ENCODE data around the gene IQCC. TPM values are rescaled to one million over a fixed set of nuclear protein-coding genes. Genes with fewer than 3 reads are reported as not detected.

Gene IQCC
- total RNA-seq, 2 experiments from 2014 or later: 4.4 to 5.0 TPM

DNA sequence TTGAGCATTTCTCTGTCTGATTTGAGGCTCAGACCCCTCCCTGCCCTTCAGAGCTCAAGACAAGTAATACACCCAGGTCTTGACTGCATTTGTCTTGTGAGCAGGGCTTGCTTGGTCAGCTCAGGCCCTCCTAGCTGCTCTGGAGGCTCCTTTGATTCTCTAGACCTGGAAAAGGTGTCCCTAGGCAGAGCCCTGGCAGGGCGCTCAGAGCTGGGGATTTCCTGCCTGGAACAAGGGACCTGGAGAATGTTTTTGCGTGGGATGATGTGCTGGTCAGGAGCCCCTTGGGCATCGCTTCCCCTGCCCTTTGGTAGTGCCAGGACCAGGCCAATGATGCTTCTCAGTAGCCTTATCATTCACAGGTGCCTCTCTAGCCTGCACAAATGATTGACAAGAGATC, 9.9 kb upstream of the IQCC start:
- intact Hi-C loops (cut with DNase I, micrococcal nuclease): no loop called here
- CTCF ChIA-PET: interaction anchor here (0.9 kb wide), 1 partner anchor 14 kb away, joined by 4 read pairs; no protein-coding TSS in a partner anchor
- no peak overlapping the region for H3K27ac Mint-ChIP-seq
- POLR2A ChIA-PET: interaction anchor here (0.5 to 0.7 kb wide), 2 partner anchors 58 to 168 kb away, joined by 3 to 5 read pairs; no protein-coding TSS in a partner anchor
- peaks cover 64% of the 10 kb centered on the region for H3K4me1 Mint-ChIP-seq
- H3K4me3 Mint-ChIP-seq: no peak overlapping the region
- ATAC-seq: no peak
- peaks cover 59% of the 10 kb centered on the region for H3K36me3 Mint-ChIP-seq (ENCODE audit: low read depth)
- DNase-seq: no peak
- H3K27me3 Mint-ChIP-seq: no peaks in the 10 kb centered on the region
- H3K9me3 Mint-ChIP-seq (ENCODE audit: low read depth): no peaks in the 10 kb centered on the region

GRCh38 chr1:32195972-32196823, 9.3 kb upstream of the IQCC start:
- Mint-ChIP-seq H3K27ac (peak overlapping the region; percentile 27), H3K4me1 (peaks cover 64% of the 10 kb centered on the region), H3K36me3 (ENCODE audit: low read depth) (peaks cover 55% of the 10 kb centered on the region), H3K4me3 (no peak overlapping the region), H3K27me3 (no peaks in the 10 kb centered on the region), H3K9me3 (ENCODE audit: low read depth) (no peaks in the 10 kb centered on the region)
- POLR2A ChIA-PET: interaction anchor here (0.7 to 1.2 kb wide), 2 partner anchors 35 to 57 kb away, joined by 3 read pairs; no protein-coding TSS in a partner anchor
- intact Hi-C loops (cut with DNase I, micrococcal nuclease): no loop called here
- CTCF ChIA-PET: interaction anchor here (1.9 kb wide), 1 partner anchor 19 kb away, joined by 6 read pairs; no protein-coding TSS in a partner anchor
- no peak for DNase-seq
- no peak for ATAC-seq

- no peak for DNase-seq
- intact Hi-C loops (cut with DNase I, micrococcal nuclease): no loop called here
- no peaks in the 10 kb centered on the region for H3K27me3 Mint-ChIP-seq
- H3K4me3 Mint-ChIP-seq: no peak overlapping the region
- no peak for ATAC-seq
- peak overlapping the region; percentile 48 for H3K27ac Mint-ChIP-seq
- H3K4me1 Mint-ChIP-seq: peaks cover 71% of the 10 kb centered on the region
- no peaks in the 10 kb centered on the region for H3K9me3 Mint-ChIP-seq (ENCODE audit: low read depth)
- peaks cover 46% of the 10 kb centered on the region for H3K36me3 Mint-ChIP-seq (ENCODE audit: low read depth)
- ChIA-PET POLR2A (interaction anchor here (0.7 to 1.3 kb wide), 4 partner anchors 9 to 428 kb away, joined by 3 to 4 read pairs (median 4); partner anchors contain the start of gene IQCC), CTCF (interaction anchor here (0.7 to 2.0 kb wide), 5 partner anchors 18 to 578 kb away, joined by 3 to 6 read pairs (median 4); partner anchors contain the start of gene KPNA6)
Measured at GRCh38 chr1:32197074-32197473, 8.4 kb upstream of the IQCC start.

DNA sequence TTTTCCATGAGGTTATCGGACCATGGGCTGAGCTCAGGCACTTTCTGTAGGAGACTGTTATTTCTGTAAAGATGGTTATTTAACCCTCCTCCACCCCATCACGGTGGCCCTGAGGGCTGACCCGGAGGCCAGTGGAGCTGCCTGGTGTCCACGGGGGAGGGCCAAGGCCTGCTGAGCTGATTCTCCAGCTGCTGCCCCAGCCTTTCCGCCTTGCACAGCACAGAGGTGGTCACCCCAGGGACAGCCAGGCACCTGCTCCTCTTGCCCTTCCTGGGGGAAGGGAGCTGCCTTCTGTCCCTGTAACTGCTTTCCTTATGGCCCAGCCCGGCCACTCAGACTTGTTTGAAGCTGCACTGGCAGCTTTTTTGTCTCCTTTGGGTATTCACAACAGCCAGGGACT, 7.6 kb upstream of the IQCC start:
- Mint-ChIP-seq H3K36me3 (ENCODE audit: low read depth) (peaks cover 38% of the 10 kb centered on the region), H3K4me1 (peaks cover 74% of the 10 kb centered on the region), H3K4me3 (no peak overlapping the region), H3K27me3 (no peaks in the 10 kb centered on the region), H3K27ac (no peak overlapping the region), H3K9me3 (ENCODE audit: low read depth) (no peaks in the 10 kb centered on the region)
- CTCF ChIA-PET: interaction anchor here (1.1 to 2.0 kb wide), 4 partner anchors 17 to 90 kb away, joined by 3 to 6 read pairs (median 5); partner anchors contain the start of gene KPNA6
- intact Hi-C loops (cut with DNase I, micrococcal nuclease): no loop called here
- no peak for ATAC-seq
- no peak for DNase-seq
- POLR2A ChIA-PET: interaction anchor here (0.6 to 1.3 kb wide), 3 partner anchors 13 to 429 kb away, joined by 4 to 7 read pairs (median 4); no protein-coding TSS in a partner anchor

GRCh38 chr1:32198237-32199042, 7.0 kb upstream of the IQCC start:
- no peak for ATAC-seq
- ChIA-PET CTCF (interaction anchor here (1.1 to 2.0 kb wide), 4 partner anchors 17 to 91 kb away, joined by 3 to 6 read pairs (median 5); partner anchors contain the start of gene KPNA6), POLR2A (no interaction called here)
- Mint-ChIP-seq H3K9me3 (ENCODE audit: low read depth) (no peaks in the 10 kb centered on the region), H3K4me1 (peaks cover 69% of the 10 kb centered on the region), H3K36me3 (ENCODE audit: low read depth) (peaks cover 33% of the 10 kb centered on the region), H3K27ac (peak overlapping the region; percentile 32), H3K4me3 (no peak overlapping the region), H3K27me3 (no peaks in the 10 kb centered on the region)
- DNase-seq: no peak
- intact Hi-C loops (cut with DNase I, micrococcal nuclease): no loop called here

DNA sequence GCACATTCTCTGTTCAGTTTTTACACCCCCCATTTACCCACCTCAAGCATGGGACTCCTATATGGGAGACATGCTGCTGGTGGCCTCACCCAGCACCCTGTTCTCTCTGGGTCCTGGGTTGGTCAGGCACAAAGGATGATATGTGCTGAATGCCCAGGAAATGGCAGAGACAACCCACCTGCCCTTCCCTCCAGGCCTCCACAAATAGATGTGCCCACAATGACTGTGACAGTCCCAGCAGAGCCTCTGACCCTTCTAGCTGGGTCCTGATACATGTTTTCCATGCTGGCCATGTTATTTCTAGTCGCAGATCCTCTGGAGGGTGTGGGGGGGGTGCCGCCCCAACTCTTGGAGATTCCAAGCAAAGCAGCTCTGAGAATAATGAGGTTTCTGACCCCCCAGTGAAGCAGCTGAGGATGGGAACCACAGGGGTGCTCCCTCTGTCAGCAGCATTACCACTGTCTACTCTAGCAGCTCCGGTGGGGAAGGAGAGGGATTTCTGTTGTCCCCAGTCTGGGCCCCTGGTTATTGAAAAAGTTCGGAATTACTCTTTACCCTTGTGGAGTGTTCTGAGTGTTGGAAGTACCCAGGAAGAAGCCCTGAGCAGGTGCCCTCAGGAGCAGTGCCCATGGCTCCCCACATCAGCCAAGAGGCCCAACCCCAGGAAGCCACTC, 6.3 kb upstream of the IQCC start:
- intact Hi-C loops (cut with DNase I, micrococcal nuclease): no loop called here
- peaks cover 66% of the 10 kb centered on the region for H3K4me1 Mint-ChIP-seq
- ChIA-PET CTCF (interaction anchor here (2.0 kb wide), 1 partner anchor 88 kb away, joined by 6 read pairs; no protein-coding TSS in a partner anchor), POLR2A (no interaction called here)
- no peak for ATAC-seq
- H3K27ac Mint-ChIP-seq: no peak overlapping the region
- no peaks in the 10 kb centered on the region for H3K27me3 Mint-ChIP-seq
- H3K9me3 Mint-ChIP-seq (ENCODE audit: low read depth): no peaks in the 10 kb centered on the region
- H3K4me3 Mint-ChIP-seq: no peak overlapping the region
- H3K36me3 Mint-ChIP-seq (ENCODE audit: low read depth): peaks cover 27% of the 10 kb centered on the region
- no peak for DNase-seq

GRCh38 chr1:32199717-32200072, 5.8 kb upstream of the IQCC start:
- ChIA-PET POLR2A (interaction anchor here (1.6 to 1.8 kb wide), 3 partner anchors 19 to 136 kb away, joined by 6 to 7 read pairs (median 6); partner anchors contain the start of genes MARCKSL1, TMEM39B and TXLNA), CTCF (interaction anchor here (3.2 kb wide), 1 partner anchor 17 kb away, joined by 16 read pairs; no protein-coding TSS in a partner anchor)
- Mint-ChIP-seq H3K27ac (peak overlapping the region; percentile 86), H3K9me3 (ENCODE audit: low read depth) (no peaks in the 10 kb centered on the region), H3K36me3 (ENCODE audit: low read depth) (peaks cover 21% of the 10 kb centered on the region), H3K4me3 (peak overlapping the region; percentile 71), H3K4me1 (peaks cover 62% of the 10 kb centered on the region), H3K27me3 (no peaks in the 10 kb centered on the region)
- ATAC-seq (no peak), DNase-seq (no peak)
- intact Hi-C loops (cut with DNase I, micrococcal nuclease): loop anchor here (1.0 to 5.0 kb wide), 8 partner anchors 19 to 213 kb away; partner anchors contain the start of genes BSDC1 (in 1 of the 2), EIF3I (in 1 of the 2), KPNA6 (in 1 of the 2) and TMEM234 (in 1 of the 2)

DNA sequence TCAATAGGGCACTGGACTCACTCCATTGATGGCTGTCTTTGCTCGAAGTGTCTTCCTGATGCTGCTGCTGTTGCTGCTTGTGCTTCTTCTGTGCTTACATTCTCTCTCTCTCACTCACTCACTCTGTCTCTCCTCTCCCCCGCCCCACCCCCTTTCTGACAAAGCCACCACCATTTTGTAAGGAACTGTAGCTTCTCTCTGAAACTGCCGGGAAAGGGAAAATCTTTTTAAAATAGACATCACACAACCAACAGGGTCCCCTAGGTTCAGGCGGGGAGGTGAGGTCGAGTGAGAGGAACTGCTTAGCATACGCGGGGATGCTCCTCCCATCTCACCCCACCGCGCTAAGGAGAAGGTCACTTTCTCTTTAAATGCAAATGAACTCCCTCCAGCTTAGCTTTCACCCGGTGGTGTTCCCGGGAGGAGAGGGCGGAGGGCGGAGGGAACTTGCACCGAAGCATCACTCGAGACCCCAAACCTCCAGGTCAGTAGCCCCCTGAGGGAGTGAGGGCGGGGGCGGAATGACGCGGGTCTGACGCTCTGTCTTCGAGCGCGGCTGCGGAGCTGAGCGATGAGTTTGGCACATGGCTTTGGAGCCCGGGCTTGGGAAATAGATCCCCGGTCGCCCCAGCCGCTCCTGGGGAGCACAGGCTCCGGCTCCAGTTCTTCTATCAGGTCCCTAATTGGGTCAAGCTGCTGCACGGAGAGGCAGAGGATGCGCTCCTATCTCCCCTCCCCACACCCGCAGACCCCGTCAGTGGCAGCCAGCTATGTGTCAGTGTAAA, 5.1 kb upstream of the IQCC start, which contains the start of gene CCDC28B:
CCDC28B (plus strand) TSS at position 370 of the 785 bp plus-strand sequence. CDS start 1,341 bp downstream, outside the sequence.
- no peaks in the 10 kb centered on the region for H3K9me3 Mint-ChIP-seq (ENCODE audit: low read depth)
- intact Hi-C loops (cut with DNase I, micrococcal nuclease): loop anchor here (1.0 to 5.0 kb wide), 10 partner anchors 20 to 212 kb away; partner anchors contain the start of genes EIF3I (in 2 of the 2), TMEM234 (in 2 of the 2), BSDC1 (in 1 of the 2) and KPNA6 (in 1 of the 2)
- H3K36me3 Mint-ChIP-seq (ENCODE audit: low read depth): peaks cover 14% of the 10 kb centered on the region
- CTCF ChIA-PET: interaction anchor here (0.5 to 3.2 kb wide), 6 partner anchors 16 to 553 kb away, joined by 3 to 16 read pairs (median 4); no protein-coding TSS in a partner anchor
- ATAC-seq (peak; percentile 53), DNase-seq (peak; percentile 77)
- POLR2A ChIA-PET: interaction anchor here (0.6 to 1.8 kb wide), 5 partner anchors 9 to 136 kb away, joined by 3 to 7 read pairs (median 6); partner anchors contain the start of genes MARCKSL1, TMEM39B and TXLNA
- peak within 1 kb of the TSS; percentile 71 for H3K4me3 Mint-ChIP-seq
- no peaks in the 10 kb centered on the region for H3K27me3 Mint-ChIP-seq
- H3K27ac Mint-ChIP-seq: peak within 1 kb of the TSS; percentile 86
- peaks cover 57% of the 10 kb centered on the region for H3K4me1 Mint-ChIP-seq

- intact Hi-C loops (cut with DNase I, micrococcal nuclease): loop anchor here (1.0 to 5.0 kb wide), 8 partner anchors 20 to 211 kb away; partner anchors contain the start of genes EIF3I (in 2 of the 2), TMEM234 (in 2 of the 2), KPNA6 (in 1 of the 2) and TMEM39B (in 1 of the 2)
- H3K4me3 Mint-ChIP-seq: peak overlapping the region; percentile 71
- H3K9me3 Mint-ChIP-seq (ENCODE audit: low read depth): no peaks in the 10 kb centered on the region
- ATAC-seq (peak; percentile 51), DNase-seq (peak; percentile 90)
- CTCF ChIA-PET: interaction anchor here (0.5 to 3.2 kb wide), 9 partner anchors 15 to 555 kb away, joined by 3 to 16 read pairs (median 3); no protein-coding TSS in a partner anchor
- H3K27me3 Mint-ChIP-seq: no peaks in the 10 kb centered on the region
- peaks cover 7% of the 10 kb centered on the region for H3K36me3 Mint-ChIP-seq (ENCODE audit: low read depth)
- POLR2A ChIA-PET: interaction anchor here (0.5 to 1.8 kb wide), 6 partner anchors 21 to 258 kb away, joined by 3 to 7 read pairs (median 5); partner anchors contain the start of genes LCK, MARCKSL1, TMEM39B and TXLNA
- peaks cover 51% of the 10 kb centered on the region for H3K4me1 Mint-ChIP-seq
- peak overlapping the region; percentile 85 for H3K27ac Mint-ChIP-seq
Measured at GRCh38 chr1:32201011-32201855, 4.2 kb upstream of the IQCC start.

All from activated CD4-positive, alpha-beta T cell treated with anti-CD3 and anti-CD28 coated beads for 36 hours (primary cell).